ENCODE results near the gene CRHR2.

The CRHR2 gene

GRCh38 chr7:30706908-30707307 lies 24.7 kb upstream of the CRHR2 start:
- Histone ChIP-seq H3K4me3 (replicated peaks; ENCODE audit: low read depth, low read length) (no peak overlapping the region), H3K36me3 (ENCODE audit: control insufficient read depth, insufficient read depth, low read length) (no peaks in the 10 kb centered on the region), H3K27me3 (replicated peaks; ENCODE audit: control insufficient read depth, insufficient read depth, low read length) (no peaks in the 10 kb centered on the region; the same call in 1 of the 2 replicates)
- no peak for TF ChIP-seq CTCF (IDR thresholded peaks at IDR 0.05; ENCODE audit: insufficient read depth, low read length, poor library complexity, severe bottlenecking)
- no peak for DNase-seq (ENCODE audit: extremely low read depth, insufficient read length)

- no peak for TF ChIP-seq CTCF (IDR thresholded peaks at IDR 0.05; ENCODE audit: insufficient read depth, low read length, poor library complexity, severe bottlenecking)
- Histone ChIP-seq H3K27me3 (replicated peaks; ENCODE audit: control insufficient read depth, insufficient read depth, low read length) (no peaks in the 10 kb centered on the region; the same call in 1 of the 2 replicates), H3K36me3 (ENCODE audit: control insufficient read depth, insufficient read depth, low read length) (no peaks in the 10 kb centered on the region), H3K4me3 (replicated peaks; ENCODE audit: low read depth, low read length) (no peak overlapping the region)
- DNase-seq (ENCODE audit: extremely low read depth, insufficient read length): no peak
These were observed 24.1 kb upstream of the CRHR2 start for GRCh38 chr7:30706316-30706715.

GRCh38 chr7:30705596-30705995 lies 23.3 kb upstream of the CRHR2 start:
- no peaks in the 10 kb centered on the region; the same call in 1 of the 2 replicates for H3K27me3 ChIP-seq (replicated peaks; ENCODE audit: control insufficient read depth, insufficient read depth, low read length)
- no peak for DNase-seq (ENCODE audit: extremely low read depth, insufficient read length)
- no peak for TF ChIP-seq CTCF (IDR thresholded peaks at IDR 0.05; ENCODE audit: insufficient read depth, low read length, poor library complexity, severe bottlenecking)
- no peaks in the 10 kb centered on the region for H3K36me3 ChIP-seq (ENCODE audit: control insufficient read depth, insufficient read depth, low read length)
- H3K4me3 ChIP-seq (replicated peaks; ENCODE audit: low read depth, low read length): no peak overlapping the region

GRCh38 chr7:30705008-30705407 lies 22.8 kb upstream of the CRHR2 start:
- no peaks in the 10 kb centered on the region for H3K36me3 ChIP-seq (ENCODE audit: control insufficient read depth, insufficient read depth, low read length)
- no peak for TF ChIP-seq CTCF (IDR thresholded peaks at IDR 0.05; ENCODE audit: insufficient read depth, low read length, poor library complexity, severe bottlenecking)
- no peaks in the 10 kb centered on the region; the same call in 1 of the 2 replicates for H3K27me3 ChIP-seq (replicated peaks; ENCODE audit: control insufficient read depth, insufficient read depth, low read length)
- DNase-seq (ENCODE audit: extremely low read depth, insufficient read length): no peak
- H3K4me3 ChIP-seq (replicated peaks; ENCODE audit: low read depth, low read length): no peak overlapping the region

GRCh38 chr7:30703756-30704155 lies 21.5 kb upstream of the CRHR2 start:
- no peak for TF ChIP-seq CTCF (IDR thresholded peaks at IDR 0.05; ENCODE audit: insufficient read depth, low read length, poor library complexity, severe bottlenecking)
- H3K27me3 ChIP-seq (replicated peaks; ENCODE audit: control insufficient read depth, insufficient read depth, low read length): no peaks in the 10 kb centered on the region; the same call in 1 of the 2 replicates
- H3K4me3 ChIP-seq (replicated peaks; ENCODE audit: low read depth, low read length): no peak overlapping the region
- H3K36me3 ChIP-seq (ENCODE audit: control insufficient read depth, insufficient read depth, low read length): no peaks in the 10 kb centered on the region
- DNase-seq (ENCODE audit: extremely low read depth, insufficient read length): no peak

GRCh38 chr7:30702200-30702599 lies 19.9 kb upstream of the CRHR2 start:
- Histone ChIP-seq H3K27me3 (replicated peaks; ENCODE audit: control insufficient read depth, insufficient read depth, low read length) (no peaks in the 10 kb centered on the region; the same call in 1 of the 2 replicates), H3K4me3 (replicated peaks; ENCODE audit: low read depth, low read length) (no peak overlapping the region), H3K36me3 (ENCODE audit: control insufficient read depth, insufficient read depth, low read length) (no peaks in the 10 kb centered on the region)
- peak; percentile 34 for TF ChIP-seq CTCF (IDR thresholded peaks at IDR 0.05; ENCODE audit: insufficient read depth, low read length, poor library complexity, severe bottlenecking)
- no peak for DNase-seq (ENCODE audit: extremely low read depth, insufficient read length)
